DOHH2 (cell line): ENCODE data around the gene CARMIL1.

Source experiments
- EZH2phosphoT487 ChIP-seq: fragments of 200-600 bp; sonication (generic); IDR thresholded peaks from 2 replicates; pipeline ENCODE4 v1.6.1; 2017; ENCODE audit warnings: borderline replicate concordance, mild to moderate bottlenecking, antibody characterized with exemption, low read length, moderate library complexity, mixed read lengths
- TF ChIP-seq, protein P1 (sequence below): fragments of 200-600 bp; sonication (generic); IDR thresholded peaks from one replicate; pipeline ENCODE4 v1.5.1; 2014; ENCODE audit warnings: antibody characterized with exemption, mild to moderate bottlenecking, low read depth, low read length; ENCODE audit not compliant: poor library complexity, severe bottlenecking

DNA sequence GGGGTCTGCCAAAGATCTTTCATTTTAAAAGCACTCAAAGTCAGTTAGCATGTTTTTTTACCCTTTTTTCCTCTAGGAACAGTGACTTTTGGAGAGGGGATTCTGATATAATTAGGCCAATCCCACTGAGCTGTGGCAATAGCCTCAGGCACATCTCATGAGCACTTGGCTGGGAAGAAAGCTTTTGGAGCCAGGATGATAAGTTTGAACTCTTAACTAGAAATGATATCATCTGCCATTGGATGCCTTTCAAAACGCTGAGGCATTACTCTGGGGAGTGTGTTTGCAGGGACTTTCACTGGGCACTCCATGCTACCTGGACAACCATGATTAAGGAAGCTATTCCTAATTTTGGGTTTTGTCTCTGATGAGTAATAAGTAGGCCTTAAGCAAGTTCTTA lies 376.5 kb downstream of the CARMIL1 start:
- TF ChIP-seq, protein P1, sequence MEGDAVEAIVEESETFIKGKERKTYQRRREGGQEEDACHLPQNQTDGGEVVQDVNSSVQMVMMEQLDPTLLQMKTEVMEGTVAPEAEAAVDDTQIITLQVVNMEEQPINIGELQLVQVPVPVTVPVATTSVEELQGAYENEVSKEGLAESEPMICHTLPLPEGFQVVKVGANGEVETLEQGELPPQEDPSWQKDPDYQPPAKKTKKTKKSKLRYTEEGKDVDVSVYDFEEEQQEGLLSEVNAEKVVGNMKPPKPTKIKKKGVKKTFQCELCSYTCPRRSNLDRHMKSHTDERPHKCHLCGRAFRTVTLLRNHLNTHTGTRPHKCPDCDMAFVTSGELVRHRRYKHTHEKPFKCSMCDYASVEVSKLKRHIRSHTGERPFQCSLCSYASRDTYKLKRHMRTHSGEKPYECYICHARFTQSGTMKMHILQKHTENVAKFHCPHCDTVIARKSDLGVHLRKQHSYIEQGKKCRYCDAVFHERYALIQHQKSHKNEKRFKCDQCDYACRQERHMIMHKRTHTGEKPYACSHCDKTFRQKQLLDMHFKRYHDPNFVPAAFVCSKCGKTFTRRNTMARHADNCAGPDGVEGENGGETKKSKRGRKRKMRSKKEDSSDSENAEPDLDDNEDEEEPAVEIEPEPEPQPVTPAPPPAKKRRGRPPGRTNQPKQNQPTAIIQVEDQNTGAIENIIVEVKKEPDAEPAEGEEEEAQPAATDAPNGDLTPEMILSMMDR = no peak
- TF ChIP-seq EZH2phosphoT487 = no peak
